RWPE1 (cell line): ENCODE results near the gene LAMB3.

Experiments
- CTCF ChIA-PET: fragments of 350-600 bp; sonication (Branson Sonifier 250); formaldehyde crosslinking; extraction: SDS; loops from one replicate; lab custom pipeline; 2021; lab: Yijun Ruan, JAX
- POLR2A ChIA-PET: fragments of 400-600 bp; formaldehyde crosslinking; extraction: SDS; loops from one replicate; lab custom pipeline; 2020; ENCODE audit warnings: antibody characterized with exemption; ENCODE audit not compliant: low non-redundant PET; lab: Yijun Ruan, JAX
- DNase-seq: peaks from one replicate; pipeline ENCODE4 v3.0.0; 2012; ENCODE audit warnings: low spot score
- H3K27ac ChIP-seq: fragments of 450-650 bp; 2 replicates; pipeline ENCODE4 v1.5.1; 2017
- TF ChIP-seq, protein P1 (sequence below): fragments of 450-650 bp; conservative IDR thresholded peaks from 2 replicates; pipeline ENCODE4 v1.5.1; 2017; ENCODE audit warnings: low read depth, mild to moderate bottlenecking

Gene LAMB3

DNA sequence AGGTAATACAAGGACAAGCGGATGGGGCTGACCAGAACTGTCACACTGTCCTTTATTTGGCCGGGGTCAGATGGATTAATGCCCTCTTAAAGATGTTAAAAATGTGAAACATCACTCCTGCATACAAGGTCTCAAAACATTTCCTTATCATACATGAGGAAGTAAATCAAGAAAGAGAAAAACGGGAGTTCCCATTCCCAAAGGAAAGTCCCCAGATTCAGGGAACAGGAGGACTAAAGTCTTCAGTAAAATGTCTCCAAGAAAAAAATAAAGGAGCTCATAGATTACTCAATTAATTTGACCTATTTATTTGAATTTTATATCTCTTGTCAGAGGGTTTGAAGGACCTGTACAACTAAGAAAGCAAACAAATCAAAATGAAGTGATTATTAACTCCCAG, 39.0 kb upstream of the LAMB3 start:
- H3K27ac ChIP-seq: no peak overlapping the region
- ChIA-PET CTCF (no interaction called here), POLR2A (no interaction called here)
- no peak for DNase-seq
- TF ChIP-seq, protein P1, sequence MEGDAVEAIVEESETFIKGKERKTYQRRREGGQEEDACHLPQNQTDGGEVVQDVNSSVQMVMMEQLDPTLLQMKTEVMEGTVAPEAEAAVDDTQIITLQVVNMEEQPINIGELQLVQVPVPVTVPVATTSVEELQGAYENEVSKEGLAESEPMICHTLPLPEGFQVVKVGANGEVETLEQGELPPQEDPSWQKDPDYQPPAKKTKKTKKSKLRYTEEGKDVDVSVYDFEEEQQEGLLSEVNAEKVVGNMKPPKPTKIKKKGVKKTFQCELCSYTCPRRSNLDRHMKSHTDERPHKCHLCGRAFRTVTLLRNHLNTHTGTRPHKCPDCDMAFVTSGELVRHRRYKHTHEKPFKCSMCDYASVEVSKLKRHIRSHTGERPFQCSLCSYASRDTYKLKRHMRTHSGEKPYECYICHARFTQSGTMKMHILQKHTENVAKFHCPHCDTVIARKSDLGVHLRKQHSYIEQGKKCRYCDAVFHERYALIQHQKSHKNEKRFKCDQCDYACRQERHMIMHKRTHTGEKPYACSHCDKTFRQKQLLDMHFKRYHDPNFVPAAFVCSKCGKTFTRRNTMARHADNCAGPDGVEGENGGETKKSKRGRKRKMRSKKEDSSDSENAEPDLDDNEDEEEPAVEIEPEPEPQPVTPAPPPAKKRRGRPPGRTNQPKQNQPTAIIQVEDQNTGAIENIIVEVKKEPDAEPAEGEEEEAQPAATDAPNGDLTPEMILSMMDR: no peak

- H3K27ac ChIP-seq: no peak overlapping the region
- DNase-seq: no peak
- CTCF ChIA-PET: interaction anchor here (0.7 to 1.7 kb wide), 3 partner anchors 66 to 113 kb away, joined by 3 to 6 read pairs (median 3); no protein-coding TSS in a partner anchor
- POLR2A ChIA-PET: no interaction called here
- TF ChIP-seq, protein P1: no peak
Observed at GRCh38 chr1:209689477-209689876, 37.3 kb upstream of the LAMB3 start.

DNA sequence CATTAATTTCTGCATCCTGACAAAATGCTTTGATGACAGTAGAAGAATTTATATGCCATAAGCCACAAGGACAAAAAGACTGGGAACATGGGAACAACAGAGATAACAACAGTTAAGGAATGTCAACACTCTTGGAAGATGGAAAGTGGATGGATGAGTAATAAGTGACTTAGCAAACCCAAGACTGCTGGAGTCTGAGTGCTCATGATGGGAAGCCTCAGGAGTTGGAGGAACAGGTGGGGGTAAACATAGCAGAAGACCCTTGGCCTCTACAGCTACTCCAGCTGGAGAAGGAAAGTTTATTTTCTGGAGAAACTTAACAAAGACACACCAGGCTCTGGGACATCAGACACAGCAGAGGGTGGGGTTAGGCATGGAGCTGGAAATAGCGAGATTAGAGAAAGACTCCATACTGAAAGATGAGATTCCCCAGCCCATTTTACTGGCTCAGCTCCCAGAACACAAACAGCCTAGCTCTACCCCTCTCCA, 36.6 kb upstream of the LAMB3 start:
- CTCF ChIA-PET: interaction anchor here (0.7 to 1.7 kb wide), 3 partner anchors 65 to 112 kb away, joined by 3 to 6 read pairs (median 3); no protein-coding TSS in a partner anchor
- TF ChIP-seq, protein P1: no peak
- no peak overlapping the region for H3K27ac ChIP-seq
- POLR2A ChIA-PET: no interaction called here
- DNase-seq: no peak

DNA sequence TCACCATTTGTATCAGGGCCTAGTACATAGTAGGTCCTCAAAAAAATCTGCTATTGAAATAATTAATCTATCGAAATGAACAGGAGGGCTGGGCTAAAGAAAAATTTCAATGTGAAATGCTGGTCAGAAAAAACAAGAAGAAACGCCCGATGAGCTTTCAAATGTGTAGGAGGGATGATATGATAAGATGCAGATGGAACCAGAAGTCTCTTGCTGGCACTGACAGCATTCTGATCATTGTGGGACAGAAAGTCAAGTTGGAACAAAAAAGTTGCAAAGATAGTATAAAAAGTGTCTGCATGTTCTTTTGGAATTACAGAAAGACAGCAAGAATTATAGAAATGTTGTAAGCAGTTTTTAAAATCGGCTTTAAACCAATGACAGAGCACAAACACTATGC, 34.1 kb upstream of the LAMB3 start:
- CTCF ChIA-PET: no interaction called here
- TF ChIP-seq, protein P1: no peak
- POLR2A ChIA-PET: no interaction called here
- no peak for DNase-seq
- H3K27ac ChIP-seq: no peak overlapping the region

DNA sequence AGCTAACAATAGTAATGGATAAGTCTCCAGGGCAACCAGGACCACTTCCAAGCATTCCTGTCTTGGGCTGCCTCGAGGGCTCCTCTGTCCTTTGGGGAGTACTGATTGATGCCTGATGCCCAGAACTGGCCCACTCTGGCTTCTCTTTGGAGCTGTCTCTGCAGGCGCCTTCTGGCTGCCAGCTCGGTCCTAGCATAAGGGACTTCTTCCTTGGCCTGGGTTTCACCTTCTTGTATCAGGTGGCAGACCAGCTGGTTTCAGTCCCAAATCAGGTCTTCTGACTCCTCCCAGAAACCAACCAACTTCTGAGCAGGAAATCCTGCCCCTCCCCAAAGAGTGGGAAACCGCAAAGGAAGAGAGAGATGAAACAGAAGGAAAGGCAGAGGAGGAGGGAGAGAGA, 33.6 kb upstream of the LAMB3 start:
- DNase-seq: no peak
- H3K27ac ChIP-seq: no peak overlapping the region
- ChIA-PET CTCF (no interaction called here), POLR2A (no interaction called here)
- TF ChIP-seq, protein P1: no peak

GRCh38 chr1:209678981-209679539, 26.8 kb upstream of the LAMB3 start:
- DNase-seq: no peak
- H3K27ac ChIP-seq: no peak overlapping the region
- POLR2A ChIA-PET: no interaction called here
- CTCF ChIA-PET: no interaction called here
- TF ChIP-seq, protein P1: no peak
